ENCODE data around the gene ATP5PD.
A peak's percentile ranks its signal among the peaks of the same experiment; 100 is the strongest.
"Not testable (repeated sequence)": the region's sequence is repeated elsewhere in the genome, so short reads cannot be mapped to it uniquely, and the experiment has no call there.

The ATP5PD gene

GRCh38 chr17:75025398-75025734 lies 21.4 kb downstream of the ATP5PD start:
- not testable (repeated sequence) for DNase-seq (ENCODE audit: low read depth in 4 of 4, low spot score in 1 of 4)

GRCh38 chr17:75024686-75025397 lies 21.9 kb downstream of the ATP5PD start:
- DNase-seq (ENCODE audit: low read depth in 4 of 4, low spot score in 1 of 4): no peak

- DNase-seq (ENCODE audit: low read depth in 4 of 4, low spot score in 1 of 4): no peak
Observed at GRCh38 chr17:75020331-75021110, 26.2 kb downstream of the ATP5PD start.

- DNase-seq (ENCODE audit: low read depth in 4 of 4, low spot score in 1 of 4): no peak
Observed at GRCh38 chr17:75019710-75020109, 27.1 kb downstream of the ATP5PD start.

- no peak for DNase-seq (ENCODE audit: low read depth in 4 of 4, low spot score in 1 of 4)
Observed at GRCh38 chr17:75019146-75019545, 27.6 kb downstream of the ATP5PD start.

- no peak for DNase-seq (ENCODE audit: low read depth in 4 of 4, low spot score in 1 of 4)
Observed at GRCh38 chr17:75013092-75013559, 33.6 kb downstream of the ATP5PD start.

GRCh38 chr17:75012346-75013091 lies 34.2 kb downstream of the ATP5PD start, which contains the start of gene MRPL58:
MRPL58 (plus strand) TSS chr17:75012670; CDS start chr17:75012687, 17 bp downstream.
- DNase-seq (ENCODE audit: low read depth in 4 of 4, low spot score in 1 of 4): peak; percentile 59 to 75 (median 65)

- no peak for DNase-seq (ENCODE audit: low read depth in 4 of 4, low spot score in 1 of 4)
Observed at GRCh38 chr17:75012096-75012345, 34.7 kb downstream of the ATP5PD start.

- no peak for DNase-seq (ENCODE audit: low read depth in 4 of 4, low spot score in 1 of 4)
Observed at GRCh38 chr17:75011401-75012095, 35.2 kb downstream of the ATP5PD start.

GRCh38 chr17:75010683-75011400 lies 35.9 kb downstream of the ATP5PD start:
- DNase-seq (ENCODE audit: low read depth in 4 of 4, low spot score in 1 of 4): no peak

GRCh38 chr17:75009139-75009724 lies 37.5 kb downstream of the ATP5PD start:
- no peak for DNase-seq (ENCODE audit: low read depth in 4 of 4, low spot score in 1 of 4)

- DNase-seq (ENCODE audit: low read depth in 4 of 4, low spot score in 1 of 4): no peak
Observed at GRCh38 chr17:75008373-75008772, 38.4 kb downstream of the ATP5PD start.

GRCh38 chr17:75006653-75007052 lies 40.1 kb downstream of the ATP5PD start:
- no peak for DNase-seq (ENCODE audit: low read depth in 4 of 4, low spot score in 1 of 4)

- not testable (repeated sequence) for DNase-seq (ENCODE audit: low read depth in 4 of 4, low spot score in 1 of 4)
Observed at GRCh38 chr17:75006084-75006483, 40.7 kb downstream of the ATP5PD start.

- no peak for DNase-seq (ENCODE audit: low read depth in 4 of 4, low spot score in 1 of 4)
Observed at GRCh38 chr17:75005291-75005690, 41.5 kb downstream of the ATP5PD start.

GRCh38 chr17:75004371-75004770 lies 42.4 kb downstream of the ATP5PD start:
- DNase-seq (ENCODE audit: low read depth in 4 of 4, low spot score in 1 of 4): no peak

GRCh38 chr17:75003957-75004355 lies 42.8 kb downstream of the ATP5PD start:
- no peak for DNase-seq (ENCODE audit: low read depth in 4 of 4, low spot score in 1 of 4)

GRCh38 chr17:75003070-75003956 lies 43.5 kb downstream of the ATP5PD start:
- DNase-seq (ENCODE audit: low read depth in 4 of 4, low spot score in 1 of 4): no peak

All from stimulated activated CD4-positive, alpha-beta T cell treated with anti-CD3 and anti-CD28 coated beads, Interleukin-1b, Interleukin-23, amount 100 ng/mL, for 24 hours (primary cell).